GM12878 (cell line): ENCODE results near the gene HSPBAP1. TPM values are rescaled to one million over a fixed set of nuclear protein-coding genes. Genes with fewer than 3 reads are reported as not detected.

ENCODE experiments used
- ATAC-seq: fragments of 200-7000 bp; cut with Tn5 transposase; 3 replicates; pipeline ENCODE4 v1.9.1; 2020; ENCODE audit warnings: mild to moderate bottlenecking, moderate library complexity
- BruUV-seq: library from RNA; stranded (reverse); fragments of 400-500 nt; replicated peaks from 2 replicates; lab custom pipeline; 2021; lab: Mats Ljungman, UMichigan
- CTCF ChIA-PET: fragments of 300-600 bp; sonication (Branson Sonifier 250); formaldehyde crosslinking; extraction: SDS; loops from one replicate; lab custom pipeline; 2021; ENCODE audit warnings: inconsistent platforms; lab: Yijun Ruan, JAX
- POLR2A ChIA-PET: fragments of 350-600 bp; formaldehyde crosslinking; extraction: SDS; loops from one replicate; lab custom pipeline; 2021; ENCODE audit warnings: inconsistent platforms; lab: Charles Lee
- RAD21 ChIA-PET: fragments of 300-600 bp; sonication (Branson Sonifier 250); formaldehyde crosslinking; loops from one replicate; lab custom pipeline; 2023; ENCODE audit warnings: antibody characterized with exemption; ENCODE audit not compliant: unreplicated experiment; lab: Charles Lee
- SMC1A ChIA-PET: fragments of 300-600 bp; sonication (Branson Sonifier 250); formaldehyde crosslinking; loops from one replicate; lab custom pipeline; 2023; ENCODE audit not compliant: unreplicated experiment, uncharacterized antibody; lab: Charles Lee
- DNase-seq: peaks from one replicate; pipeline ENCODE4 v3.0.0-alpha.2; 2011; ENCODE audit warnings: low read depth, low spot score
- FAIRE-seq: peaks from 3 replicates; lab custom pipeline; 2011; peaks lifted over from hg19 to GRCh38; lab: Jason Lieb, UNC
- H2AFZ ChIP-seq: 2 replicates; pipeline ENCODE4 v1.6.0; 2011; ENCODE audit warnings: low read depth, low read length, control low read depth; ENCODE audit not compliant: control insufficient read depth
- H3K27ac ChIP-seq: 2 replicates; pipeline ENCODE4 v1.5.1; 2011; ENCODE audit warnings: control low read depth; ENCODE audit not compliant: control insufficient read depth, insufficient read depth
- H3K27me3 ChIP-seq, 2 experiments: replicated peaks in 1 of 2; 2 replicates each; pipeline versions ENCODE4 v1.6.0 to v1.6.1; 2011; ENCODE audit warnings: low read length in 1 of 2; ENCODE audit not compliant: control insufficient read depth in 2 of 2, insufficient read depth in 2 of 2
- H3K36me3 ChIP-seq, 2 experiments: 2 replicates each; pipeline ENCODE4 v1.5.1; 2011; ENCODE audit warnings: low read length in 1 of 2; ENCODE audit not compliant: control insufficient read depth in 2 of 2, insufficient read depth in 2 of 2
- H3K4me1 ChIP-seq: 2 replicates; pipeline ENCODE4 v1.6.1; 2011; ENCODE audit warnings: mild to moderate bottlenecking, low read length, moderate library complexity, mixed read lengths; ENCODE audit not compliant: control insufficient read depth, insufficient read depth
- H3K4me2 ChIP-seq: 2 replicates; pipeline ENCODE4 v1.6.0; 2011; ENCODE audit warnings: control low read depth; ENCODE audit not compliant: control insufficient read depth, insufficient read depth
- H3K4me3 ChIP-seq: fragments of 200-600 bp; sonication (generic); 2 replicates; pipeline ENCODE4 v1.5.1; 2016
- H3K79me2 ChIP-seq: 2 replicates; pipeline ENCODE4 v1.6.0; 2011; ENCODE audit warnings: low read length; ENCODE audit not compliant: control insufficient read depth, insufficient read depth
- H3K9ac ChIP-seq: 2 replicates; pipeline ENCODE4 v1.8.0; 2011; ENCODE audit warnings: low read length, control low read depth, mixed read lengths; ENCODE audit not compliant: control insufficient read depth, insufficient read depth
- H3K9me3 ChIP-seq: replicated peaks from 3 replicates; pipeline ENCODE4 v1.5.1; 2011; ENCODE audit warnings: mild to moderate bottlenecking, low read length; ENCODE audit not compliant: control insufficient read depth, insufficient read depth
- H4K20me1 ChIP-seq: 2 replicates; pipeline ENCODE4 v1.6.0; 2011; ENCODE audit not compliant: control insufficient read depth, insufficient read depth
- ATF7 ChIP-seq: fragments of 450-650 bp; IDR thresholded peaks from 2 replicates; pipeline ENCODE4 v1.6.1; 2016; ENCODE audit warnings: low read depth, mild to moderate bottlenecking
- CBX3 ChIP-seq: fragments of 200-600 bp; sonication (generic); IDR thresholded peaks from 2 replicates; pipeline ENCODE4 v1.6.1; 2016; ENCODE audit warnings: low read depth, borderline replicate concordance
- CREB1 ChIP-seq: IDR thresholded peaks from 2 replicates; pipeline ENCODE4 v1.6.1; 2012; ENCODE audit warnings: low read depth, mild to moderate bottlenecking, inconsistent platforms
- EP300 ChIP-seq, 2 experiments: fragments of 150-350 bp in 1 of 2; IDR thresholded peaks; 2 replicates each; pipeline ENCODE4 v1.6.1; 2011 to 2012; ENCODE audit warnings: low read depth in 2 of 2, low read length in 2 of 2, borderline replicate concordance in 1 of 2, improper control_type of control experiment in 1 of 2, inconsistent platforms in 1 of 2; ENCODE audit not compliant: control insufficient read depth in 1 of 2
- NFYA ChIP-seq: IDR thresholded peaks from 2 replicates; pipeline ENCODE4 v1.6.1; 2011; ENCODE audit warnings: low read depth, mild to moderate bottlenecking, low read length, improper control_type of control experiment, borderline replicate concordance
- NRF1 ChIP-seq: conservative IDR thresholded peaks from 2 replicates; pipeline ENCODE4 v1.6.1; 2011; ENCODE audit warnings: mild to moderate bottlenecking, low read depth, low read length, improper control_type of control experiment
- PAX8 ChIP-seq: fragments of 450-650 bp; IDR thresholded peaks from 2 replicates; pipeline ENCODE4 v1.6.1; 2017; ENCODE audit warnings: mild to moderate bottlenecking, moderate library complexity
- POLR2AphosphoS5 ChIP-seq: IDR thresholded peaks from 2 replicates; pipeline ENCODE4 v1.6.1; 2011; ENCODE audit warnings: mild to moderate bottlenecking, low read length, inconsistent platforms
- SMAD1 ChIP-seq: fragments of 450-650 bp; IDR thresholded peaks from 2 replicates; pipeline ENCODE4 v1.6.1; 2018; ENCODE audit warnings: mild to moderate bottlenecking, low read depth; ENCODE audit not compliant: partially characterized antibody
- WGBS: methylation state at CpG from one replicate; pipeline ENCODE4 v1.1.6; 2016; ENCODE audit warnings: low lambda C conversion rate; ENCODE audit not compliant: insufficient replicate concordance, insufficient coverage; ENCODE audit errors: missing lambda C conversion rate; 5-methylcytosine and 5-hydroxymethylcytosine counted together
- in situ Hi-C: fragments of 300-500 bp; cut with MboI; formaldehyde crosslinking; loops from 9 replicates; pipeline ENCODE4 v1.14.3; 2018; ENCODE audit warnings: mixed read lengths
- intact Hi-C: fragments of 100-400 bp; cut with micrococcal nuclease; formaldehyde crosslinking; loops from one replicate; pipeline ENCODE4 v1.14.2; 2022; ENCODE audit not compliant: unreplicated experiment
- polyA plus RNA-seq, 11 experiments: library from polyadenylated mRNA; depleted of rRNA in 4 of 11; unstranded in 6 of 11; stranded (reverse) in 5 of 11; fragments of >200 nt; fragmentation: Nextera tagmentation in 4 of 11; fragmentation: Illumina TruSeq in 1 of 11; extraction: Ambion mirVana in 4 of 11; extraction: Trizol in 1 of 11; gene quantifications; 1 replicate in 1 of 11; 2 replicates in 10 of 11; pipeline versions ENCODE4 v1.2.1 to v1.2.3, GENCODE V29; 2011 to 2016; ENCODE audit warnings: inconsistent platforms in 2 of 11, missing spikeins in 2 of 11, low read depth in 1 of 11
- total RNA-seq, 4 experiments: library from RNA; depleted of rRNA in 3 of 4; stranded (reverse); fragments of >200 nt in 3 of 4; fragmentation: Illumina TruSeq in 1 of 4; extraction: Trizol in 1 of 4; gene quantifications; 2 replicates each; pipeline versions ENCODE4 v1.2.1 to v1.2.3, GENCODE V29; 2013 to 2021
- TF ChIP-seq, protein P1 (sequence below): fragments of 150-350 bp; IDR thresholded peaks from 2 replicates; pipeline ENCODE4 v1.6.1; 2014; ENCODE audit warnings: mild to moderate bottlenecking, low read depth, low read length

HSPBAP1 gene
- total and polyA plus RNA-seq, 10 of the 15 experiments (the other 5 are each of a cell fraction or from before 2014, with no cell fraction given), result 3.2 to 10.3 (median 7.9) TPM

- no TSS peak for BruUV-seq
- POLR2A ChIA-PET, result no interaction called here
Observed at GRCh38 chr3:122730240-122730639, 63.4 kb downstream of the HSPBAP1 start.

More at GRCh38 chr3:122730240-122730639, 63.4 kb downstream of the HSPBAP1 start:
- H3K27ac ChIP-seq, result no peak overlapping the region
- H3K27me3 ChIP-seq, result no peaks in the 10 kb centered on the region
- 89% methylated on average over 4 of the region's 4 CpGs for WGBS
- in situ Hi-C loops (no loop called here), intact Hi-C loops (no loop called here)
- no peak overlapping the region for H3K4me2 ChIP-seq
- DNase-seq (no peak), FAIRE-seq (no peak), ATAC-seq (no peak; the same call in 1 of the 3 replicates)
- no peak overlapping the region for H2AFZ ChIP-seq
- ChIA-PET SMC1A (interaction anchor here (0.6 kb wide), 1 partner anchor 26 kb away, joined by 3 read pairs; no protein-coding TSS in a partner anchor), RAD21 (no interaction called here), CTCF (no interaction called here)
- no peaks in the 10 kb centered on the region for H4K20me1 ChIP-seq
- H3K4me3 ChIP-seq, result no peak overlapping the region
- no peaks in the 10 kb centered on the region; the same call in 2 of the 3 replicates for H3K9me3 ChIP-seq
- no peak overlapping the region for H3K9ac ChIP-seq
- no peaks in the 10 kb centered on the region for H3K4me1 ChIP-seq
- no peaks in the 10 kb centered on the region for H3K79me2 ChIP-seq
- peaks cover 0 to 14% of the 10 kb centered on the region in 2 experiments; a peak in 3 of 4 replicates for H3K36me3 ChIP-seq
- TF ChIP-seq ATF7 (no peak), CBX3 (no peak), POLR2AphosphoS5 (no peak), NFYA (no peak), PAX8 (no peak), EP300 (IDR thresholded peaks at IDR 0.05; ENCODE audit: borderline replicate concordance in 1 of 2, control insufficient read depth in 1 of 2, low read depth in 2 of 2, low read length in 2 of 2) (no peak), SMAD1 (no peak), CREB1 (no peak), NRF1 (no peak)
- TF ChIP-seq, protein P1, sequence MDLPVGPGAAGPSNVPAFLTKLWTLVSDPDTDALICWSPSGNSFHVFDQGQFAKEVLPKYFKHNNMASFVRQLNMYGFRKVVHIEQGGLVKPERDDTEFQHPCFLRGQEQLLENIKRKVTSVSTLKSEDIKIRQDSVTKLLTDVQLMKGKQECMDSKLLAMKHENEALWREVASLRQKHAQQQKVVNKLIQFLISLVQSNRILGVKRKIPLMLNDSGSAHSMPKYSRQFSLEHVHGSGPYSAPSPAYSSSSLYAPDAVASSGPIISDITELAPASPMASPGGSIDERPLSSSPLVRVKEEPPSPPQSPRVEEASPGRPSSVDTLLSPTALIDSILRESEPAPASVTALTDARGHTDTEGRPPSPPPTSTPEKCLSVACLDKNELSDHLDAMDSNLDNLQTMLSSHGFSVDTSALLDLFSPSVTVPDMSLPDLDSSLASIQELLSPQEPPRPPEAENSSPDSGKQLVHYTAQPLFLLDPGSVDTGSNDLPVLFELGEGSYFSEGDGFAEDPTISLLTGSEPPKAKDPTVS, result no peak
